ENCODE data around the gene CXCR5. TPM values are rescaled to one million over a fixed set of nuclear protein-coding genes. Genes with fewer than 3 reads are reported as not detected.

Gene CXCR5
- total and polyA plus RNA-seq, 10 donors, result 25.0 to 66.6 (median 34.3) TPM

- peak; percentile 91 for DNase-seq
- Histone ChIP-seq H3K27me3 (replicated peaks in 1 of 7) (no peaks in the 10 kb centered on the region), H3K4me1 (peaks cover 24 to 55% (median 39%) of the 10 kb centered on the region in 6 donors), H3K9me3 (no peaks in the 10 kb centered on the region), H3K27ac (peak overlapping the region; percentile 92 to 98 (median 96)), H3K36me3 (no peaks in the 10 kb centered on the region), H3K4me3 (peak overlapping the region; percentile 70 to 92 (median 78))
- TF ChIP-seq POLR2AphosphoS5 (IDR thresholded peaks at IDR 0.05), result peak in 2 of 3 donors; percentile 50 to 68
- TF ChIP-seq, protein P1, sequence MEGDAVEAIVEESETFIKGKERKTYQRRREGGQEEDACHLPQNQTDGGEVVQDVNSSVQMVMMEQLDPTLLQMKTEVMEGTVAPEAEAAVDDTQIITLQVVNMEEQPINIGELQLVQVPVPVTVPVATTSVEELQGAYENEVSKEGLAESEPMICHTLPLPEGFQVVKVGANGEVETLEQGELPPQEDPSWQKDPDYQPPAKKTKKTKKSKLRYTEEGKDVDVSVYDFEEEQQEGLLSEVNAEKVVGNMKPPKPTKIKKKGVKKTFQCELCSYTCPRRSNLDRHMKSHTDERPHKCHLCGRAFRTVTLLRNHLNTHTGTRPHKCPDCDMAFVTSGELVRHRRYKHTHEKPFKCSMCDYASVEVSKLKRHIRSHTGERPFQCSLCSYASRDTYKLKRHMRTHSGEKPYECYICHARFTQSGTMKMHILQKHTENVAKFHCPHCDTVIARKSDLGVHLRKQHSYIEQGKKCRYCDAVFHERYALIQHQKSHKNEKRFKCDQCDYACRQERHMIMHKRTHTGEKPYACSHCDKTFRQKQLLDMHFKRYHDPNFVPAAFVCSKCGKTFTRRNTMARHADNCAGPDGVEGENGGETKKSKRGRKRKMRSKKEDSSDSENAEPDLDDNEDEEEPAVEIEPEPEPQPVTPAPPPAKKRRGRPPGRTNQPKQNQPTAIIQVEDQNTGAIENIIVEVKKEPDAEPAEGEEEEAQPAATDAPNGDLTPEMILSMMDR (IDR thresholded peaks at IDR 0.05 in 8 of 11, conservative IDR thresholded peaks at IDR 0.05 in 3 of 11), result peak; percentile 90 to 100 (median 96)
- TF ChIP-seq POLR2A (IDR thresholded peaks at IDR 0.05), result peak in 1 of 3 donors; percentile 31
- WGBS, 5 donors, result 0 to 4% (median 2%) methylated on average over 13 to 20 of the region's 20 CpGs
- intact Hi-C loops (cut with DNase I; ENCODE audit: low total_unique reads), result no loop called here
These were observed 46.5 kb downstream of the CXCR5 start for GRCh38 chr11:118930094-118930712.

- intact Hi-C loops (cut with DNase I; ENCODE audit: low total_unique reads), result no loop called here
- peaks cover 24 to 50% (median 31%) of the 10 kb centered on the region in 6 donors for H3K4me1 ChIP-seq
These were observed 47.9 kb downstream of the CXCR5 start for GRCh38 chr11:118931571-118931970.

DNA sequence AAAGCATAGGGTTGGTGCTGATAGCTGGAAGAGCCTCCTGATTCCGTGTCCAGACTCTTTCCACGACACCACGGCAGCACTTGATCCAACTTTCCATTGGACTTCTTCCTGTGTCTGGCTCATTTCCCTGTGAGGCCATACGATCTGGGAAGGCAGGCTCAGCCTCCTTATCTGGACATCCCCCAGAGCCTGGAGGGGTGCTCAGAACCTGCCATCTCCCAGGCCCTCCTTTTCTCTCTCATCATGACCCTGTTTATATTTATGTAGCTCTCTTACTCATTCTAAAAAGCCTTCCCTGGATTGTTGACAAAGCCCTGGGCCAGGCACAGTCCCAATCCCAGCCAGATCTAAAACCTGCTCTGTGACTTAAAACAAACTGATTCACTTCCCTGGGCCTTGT, 49.8 kb downstream of the CXCR5 start:
- no peak overlapping the region for H3K27ac ChIP-seq
- intact Hi-C loops (cut with DNase I; ENCODE audit: low total_unique reads), result no loop called here
- H3K36me3 ChIP-seq, result no peaks in the 10 kb centered on the region
- H3K4me1 ChIP-seq, result peaks cover 8 to 31% (median 13%) of the 10 kb centered on the region in 6 donors
- TF ChIP-seq POLR2A (IDR thresholded peaks at IDR 0.05), result no peak
- TF ChIP-seq, protein P1 (IDR thresholded peaks at IDR 0.05 in 8 of 11, conservative IDR thresholded peaks at IDR 0.05 in 3 of 11), result no peak
- TF ChIP-seq POLR2AphosphoS5 (IDR thresholded peaks at IDR 0.05), result no peak
- 52 to 72% (median 71%) methylated on average over 4 of the region's 4 CpGs for whole genome bisulfite sequencing, 5 donors
- no peak for DNase-seq
- H3K27me3 ChIP-seq (replicated peaks in 1 of 7), result no peaks in the 10 kb centered on the region
- no peaks in the 10 kb centered on the region for H3K9me3 ChIP-seq
- H3K4me3 ChIP-seq, result no peak overlapping the region

More at GRCh38 chr11:118931571-118931970, 47.9 kb downstream of the CXCR5 start:
- no peak for DNase-seq
- Histone ChIP-seq H3K4me3 (no peak overlapping the region), H3K36me3 (no peaks in the 10 kb centered on the region), H3K27me3 (replicated peaks in 1 of 7) (no peaks in the 10 kb centered on the region), H3K27ac (no peak overlapping the region), H3K9me3 (no peaks in the 10 kb centered on the region)
- TF ChIP-seq POLR2AphosphoS5 (IDR thresholded peaks at IDR 0.05) (no peak), POLR2A (IDR thresholded peaks at IDR 0.05) (no peak)
- TF ChIP-seq, protein P1 (IDR thresholded peaks at IDR 0.05 in 8 of 11, conservative IDR thresholded peaks at IDR 0.05 in 3 of 11), result no peak

DNA sequence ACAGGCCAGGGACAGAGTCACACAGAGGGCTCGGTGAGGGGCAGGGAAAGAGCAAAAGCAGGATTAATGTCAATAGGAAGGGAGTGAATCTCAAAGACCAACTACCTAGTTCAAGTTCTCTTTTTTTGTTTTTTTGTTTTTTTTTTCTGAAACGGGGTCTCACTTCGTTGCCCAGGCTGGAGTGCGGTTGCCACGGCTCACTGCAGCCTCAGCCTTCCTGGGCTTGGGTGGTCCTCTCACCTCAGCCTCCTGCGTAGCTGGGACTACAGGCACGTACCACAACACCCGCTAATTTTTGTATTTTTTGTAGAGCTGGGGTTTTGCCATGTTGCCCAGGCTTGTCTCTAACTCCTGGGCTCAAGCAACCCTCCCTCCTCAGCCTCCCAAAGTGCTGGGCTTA, 51.7 kb downstream of the CXCR5 start:
- intact Hi-C loops (cut with DNase I; ENCODE audit: low total_unique reads), result no loop called here
- Histone ChIP-seq H3K36me3 (no peaks in the 10 kb centered on the region), H3K9me3 (no peaks in the 10 kb centered on the region), H3K27ac (no peak overlapping the region), H3K4me1 (peaks cover 10 to 34% (median 12%) of the 10 kb centered on the region in 6 donors), H3K4me3 (no peak overlapping the region), H3K27me3 (replicated peaks in 1 of 7) (no peaks in the 10 kb centered on the region)
- DNase-seq, result no peak
- TF ChIP-seq POLR2A (IDR thresholded peaks at IDR 0.05), result no peak
- peak in 2 of 3 donors; percentile 10 to 42 for TF ChIP-seq POLR2AphosphoS5 (IDR thresholded peaks at IDR 0.05)
- TF ChIP-seq, protein P1 (IDR thresholded peaks at IDR 0.05 in 8 of 11, conservative IDR thresholded peaks at IDR 0.05 in 3 of 11), result no peak
- 52 to 77% (median 59%) methylated on average over 8 of the region's 8 CpGs for WGBS, 5 donors

All from spleen (tissue), 11 donors.